Esophagus squamous epithelium (tissue), 4 donors: ENCODE results near the gene LIMS3.
"Not testable (repeated sequence)": the region's sequence is repeated elsewhere in the genome, so short reads cannot be mapped to it uniquely, and the experiment has no call there.

ENCODE experiments used
- POLR2A ChIP-seq, 4 donors: fragments of 450-650 bp; IDR thresholded peaks; one replicate each; pipeline ENCODE4 v1.6.1; 2017; ENCODE audit warnings: antibody characterized with exemption in 4 of 4, mild to moderate bottlenecking in 4 of 4, moderate library complexity in 3 of 4
- TF ChIP-seq, protein P1 (sequence below), 6 experiments: fragments of 450-650 bp in 4 of 6; fragments of 200-600 bp in 2 of 6; sonication (generic) in 2 of 6; IDR thresholded peaks; one replicate each; pipeline ENCODE4 v1.5.1; 2016 to 2019; ENCODE audit warnings: antibody characterized with exemption in 6 of 6, mild to moderate bottlenecking in 4 of 6, moderate library complexity in 4 of 6

GRCh38 chr2:109889909-109890308, 8.6 kb upstream of the LIMS3 start:
- TF ChIP-seq, protein P1, sequence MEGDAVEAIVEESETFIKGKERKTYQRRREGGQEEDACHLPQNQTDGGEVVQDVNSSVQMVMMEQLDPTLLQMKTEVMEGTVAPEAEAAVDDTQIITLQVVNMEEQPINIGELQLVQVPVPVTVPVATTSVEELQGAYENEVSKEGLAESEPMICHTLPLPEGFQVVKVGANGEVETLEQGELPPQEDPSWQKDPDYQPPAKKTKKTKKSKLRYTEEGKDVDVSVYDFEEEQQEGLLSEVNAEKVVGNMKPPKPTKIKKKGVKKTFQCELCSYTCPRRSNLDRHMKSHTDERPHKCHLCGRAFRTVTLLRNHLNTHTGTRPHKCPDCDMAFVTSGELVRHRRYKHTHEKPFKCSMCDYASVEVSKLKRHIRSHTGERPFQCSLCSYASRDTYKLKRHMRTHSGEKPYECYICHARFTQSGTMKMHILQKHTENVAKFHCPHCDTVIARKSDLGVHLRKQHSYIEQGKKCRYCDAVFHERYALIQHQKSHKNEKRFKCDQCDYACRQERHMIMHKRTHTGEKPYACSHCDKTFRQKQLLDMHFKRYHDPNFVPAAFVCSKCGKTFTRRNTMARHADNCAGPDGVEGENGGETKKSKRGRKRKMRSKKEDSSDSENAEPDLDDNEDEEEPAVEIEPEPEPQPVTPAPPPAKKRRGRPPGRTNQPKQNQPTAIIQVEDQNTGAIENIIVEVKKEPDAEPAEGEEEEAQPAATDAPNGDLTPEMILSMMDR (IDR thresholded peaks at IDR 0.05) = not testable (repeated sequence)
- not testable (repeated sequence) for TF ChIP-seq POLR2A (IDR thresholded peaks at IDR 0.05)
